ENCODE results near the gene SGIP1. TPM values are rescaled to one million over a fixed set of nuclear protein-coding genes. Genes with fewer than 3 reads are reported as not detected.

The SGIP1 gene
- total and polyA plus RNA-seq, 2 experiments from 2014 or later, result 2.4 to 6.1 TPM

DNA sequence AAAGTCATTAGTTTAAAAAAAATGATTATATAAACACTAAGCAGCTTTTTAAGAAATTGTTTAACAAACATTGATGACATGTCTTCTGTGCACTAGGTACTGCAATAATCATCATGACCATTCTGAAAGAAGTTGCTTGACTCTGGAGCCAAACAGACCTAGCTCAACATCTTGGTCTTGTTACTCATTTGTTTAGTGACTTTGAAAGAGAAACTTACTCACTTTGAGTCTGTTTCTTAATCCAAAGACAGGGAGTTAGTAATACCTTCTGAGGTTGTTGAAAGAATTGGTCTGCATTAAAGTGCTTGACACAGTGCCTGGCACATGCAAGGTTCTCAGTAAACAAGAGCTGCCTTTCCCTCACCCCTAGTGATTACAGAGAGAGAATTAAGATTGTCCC lies 84.4 kb downstream of the SGIP1 start (continued):
- TF ChIP-seq, protein P1, sequence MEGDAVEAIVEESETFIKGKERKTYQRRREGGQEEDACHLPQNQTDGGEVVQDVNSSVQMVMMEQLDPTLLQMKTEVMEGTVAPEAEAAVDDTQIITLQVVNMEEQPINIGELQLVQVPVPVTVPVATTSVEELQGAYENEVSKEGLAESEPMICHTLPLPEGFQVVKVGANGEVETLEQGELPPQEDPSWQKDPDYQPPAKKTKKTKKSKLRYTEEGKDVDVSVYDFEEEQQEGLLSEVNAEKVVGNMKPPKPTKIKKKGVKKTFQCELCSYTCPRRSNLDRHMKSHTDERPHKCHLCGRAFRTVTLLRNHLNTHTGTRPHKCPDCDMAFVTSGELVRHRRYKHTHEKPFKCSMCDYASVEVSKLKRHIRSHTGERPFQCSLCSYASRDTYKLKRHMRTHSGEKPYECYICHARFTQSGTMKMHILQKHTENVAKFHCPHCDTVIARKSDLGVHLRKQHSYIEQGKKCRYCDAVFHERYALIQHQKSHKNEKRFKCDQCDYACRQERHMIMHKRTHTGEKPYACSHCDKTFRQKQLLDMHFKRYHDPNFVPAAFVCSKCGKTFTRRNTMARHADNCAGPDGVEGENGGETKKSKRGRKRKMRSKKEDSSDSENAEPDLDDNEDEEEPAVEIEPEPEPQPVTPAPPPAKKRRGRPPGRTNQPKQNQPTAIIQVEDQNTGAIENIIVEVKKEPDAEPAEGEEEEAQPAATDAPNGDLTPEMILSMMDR (conservative IDR thresholded peaks at IDR 0.05; ENCODE audit: low read depth in 2 of 2), result no peak
- no peak for TF ChIP-seq NANOG (IDR thresholded peaks at IDR 0.05; ENCODE audit: borderline replicate concordance)
- TF ChIP-seq, protein P2, sequence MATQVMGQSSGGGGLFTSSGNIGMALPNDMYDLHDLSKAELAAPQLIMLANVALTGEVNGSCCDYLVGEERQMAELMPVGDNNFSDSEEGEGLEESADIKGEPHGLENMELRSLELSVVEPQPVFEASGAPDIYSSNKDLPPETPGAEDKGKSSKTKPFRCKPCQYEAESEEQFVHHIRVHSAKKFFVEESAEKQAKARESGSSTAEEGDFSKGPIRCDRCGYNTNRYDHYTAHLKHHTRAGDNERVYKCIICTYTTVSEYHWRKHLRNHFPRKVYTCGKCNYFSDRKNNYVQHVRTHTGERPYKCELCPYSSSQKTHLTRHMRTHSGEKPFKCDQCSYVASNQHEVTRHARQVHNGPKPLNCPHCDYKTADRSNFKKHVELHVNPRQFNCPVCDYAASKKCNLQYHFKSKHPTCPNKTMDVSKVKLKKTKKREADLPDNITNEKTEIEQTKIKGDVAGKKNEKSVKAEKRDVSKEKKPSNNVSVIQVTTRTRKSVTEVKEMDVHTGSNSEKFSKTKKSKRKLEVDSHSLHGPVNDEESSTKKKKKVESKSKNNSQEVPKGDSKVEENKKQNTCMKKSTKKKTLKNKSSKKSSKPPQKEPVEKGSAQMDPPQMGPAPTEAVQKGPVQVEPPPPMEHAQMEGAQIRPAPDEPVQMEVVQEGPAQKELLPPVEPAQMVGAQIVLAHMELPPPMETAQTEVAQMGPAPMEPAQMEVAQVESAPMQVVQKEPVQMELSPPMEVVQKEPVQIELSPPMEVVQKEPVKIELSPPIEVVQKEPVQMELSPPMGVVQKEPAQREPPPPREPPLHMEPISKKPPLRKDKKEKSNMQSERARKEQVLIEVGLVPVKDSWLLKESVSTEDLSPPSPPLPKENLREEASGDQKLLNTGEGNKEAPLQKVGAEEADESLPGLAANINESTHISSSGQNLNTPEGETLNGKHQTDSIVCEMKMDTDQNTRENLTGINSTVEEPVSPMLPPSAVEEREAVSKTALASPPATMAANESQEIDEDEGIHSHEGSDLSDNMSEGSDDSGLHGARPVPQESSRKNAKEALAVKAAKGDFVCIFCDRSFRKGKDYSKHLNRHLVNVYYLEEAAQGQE (IDR thresholded peaks at IDR 0.05; ENCODE audit: unreplicated experiment), result no peak
- TF ChIP-seq ZNF331 (CRISPR knock-in tag; IDR thresholded peaks at IDR 0.05; ENCODE audit: low read depth), result no peak
- TF ChIP-seq POLR2AphosphoS5 (IDR thresholded peaks at IDR 0.05; ENCODE audit: low read depth), result no peak

DNA sequence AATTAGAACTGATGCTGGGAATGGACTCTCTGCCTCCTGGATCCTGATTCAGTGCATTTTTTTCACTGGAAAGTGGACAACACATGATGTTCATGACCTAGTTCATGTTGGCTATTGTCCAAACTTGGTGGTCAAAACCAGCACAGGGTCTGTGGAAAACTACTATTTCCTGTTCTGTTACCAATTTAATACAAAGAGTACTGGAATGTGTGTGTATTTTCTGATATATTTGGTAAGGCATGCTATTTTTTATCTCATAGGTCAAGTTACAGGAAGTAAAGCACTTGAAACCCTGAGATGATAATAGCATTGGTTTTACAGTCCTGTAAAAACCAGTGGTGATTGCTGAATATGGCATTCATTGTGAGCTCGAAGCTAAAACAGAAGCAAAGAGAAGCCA lies 89.9 kb downstream of the SGIP1 start:
- no peak overlapping the region for H3K4me2 ChIP-seq
- H2AFZ ChIP-seq, result no peak overlapping the region
- H3K36me3 ChIP-seq (ENCODE audit: insufficient read depth), result no peaks in the 10 kb centered on the region
- no peaks in the 10 kb centered on the region for H3K4me1 ChIP-seq (ENCODE audit: insufficient read depth)
- H3F3A ChIP-seq (replicated peaks; ENCODE audit: low read depth), result no peaks in the 10 kb centered on the region
- H3K79me2 ChIP-seq (replicated peaks; ENCODE audit: insufficient read depth), result no peaks in the 10 kb centered on the region
- H4K20me1 ChIP-seq (replicated peaks; ENCODE audit: insufficient read depth), result no peaks in the 10 kb centered on the region
- peaks cover 2% of the 10 kb centered on the region for H3K27me3 Mint-ChIP-seq (ENCODE audit: insufficient read depth, low read depth, poor library complexity)
- H3K4me3 ChIP-seq, result no peak overlapping the region
- no peak overlapping the region; the same call in 1 of the 2 replicates for H3K27ac Mint-ChIP-seq
- H3K27me3 ChIP-seq (ENCODE audit: insufficient read depth), result no peaks in the 10 kb centered on the region
- H3K9me3 Mint-ChIP-seq, result no peaks in the 10 kb centered on the region
- no peak overlapping the region for H3K4me3 Mint-ChIP-seq
- H3K27ac ChIP-seq (ENCODE audit: low read depth), result no peak overlapping the region
- H3K4me1 Mint-ChIP-seq, result no peaks in the 10 kb centered on the region
- no peaks in the 10 kb centered on the region for H3K36me3 Mint-ChIP-seq (ENCODE audit: low read depth)
- 0 out of 2 replicates have a peak, but pooled peaks cover 4% of the 10 kb centered on the region for H3K9me2 ChIP-seq (ENCODE audit: insufficient read depth)
- DNase-seq (ENCODE audit: low spot score), result no peak
- ATAC-seq, result no peak
- TF ChIP-seq ZNF462 (CRISPR knock-in tag; IDR thresholded peaks at IDR 0.05) (no peak), NANOG (IDR thresholded peaks at IDR 0.05; ENCODE audit: borderline replicate concordance) (no peak), ZNF331 (CRISPR knock-in tag; IDR thresholded peaks at IDR 0.05; ENCODE audit: low read depth) (no peak), ZNF114 (CRISPR knock-in tag; IDR thresholded peaks at IDR 0.05) (no peak), POLR2AphosphoS5 (IDR thresholded peaks at IDR 0.05; ENCODE audit: low read depth) (no peak), EZH2phosphoT487 (IDR thresholded peaks at IDR 0.05; ENCODE audit: unreplicated experiment) (no peak), STAT1 (IDR thresholded peaks at IDR 0.05; ENCODE audit: unreplicated experiment) (no peak), JUNB (IDR thresholded peaks at IDR 0.05; ENCODE audit: unreplicated experiment) (no peak), EZH2 (IDR thresholded peaks at IDR 0.05; ENCODE audit: low read depth, unreplicated experiment) (no peak)
- TF ChIP-seq, protein P1 (conservative IDR thresholded peaks at IDR 0.05; ENCODE audit: low read depth in 2 of 2), result no peak

Measured in GM23338 (cell line).